HepG2 (cell line): ENCODE data around the gene PKP3. TPM values are rescaled to one million over a fixed set of nuclear protein-coding genes. Genes with fewer than 3 reads are reported as not detected.

Source experiments
- DMAP1 ChIP-seq: IDR thresholded peaks from 2 replicates; pipeline ENCODE4 v1.6.1; 2016
- polyA plus RNA-seq, 8 experiments: library from polyadenylated mRNA; depleted of rRNA in 3 of 8; stranded (reverse) in 7 of 8; unstranded in 1 of 8; fragments of >200 nt; fragmentation: Illumina TruSeq in 4 of 8; extraction: Trizol in 4 of 8; gene quantifications; 2 replicates each; pipeline versions ENCODE4 v1.2.1 to v1.2.3, GENCODE V29; 2011 to 2016; ENCODE audit warnings: low read depth in 4 of 8, missing spikeins in 1 of 8, mixed read lengths in 1 of 8; ENCODE audit not compliant: insufficient read depth in 1 of 8
- total RNA-seq, 5 experiments: library from RNA; depleted of rRNA; stranded (reverse); fragments of >200 nt; fragmentation: Illumina TruSeq; extraction: Trizol; gene quantifications; 2 replicates each; pipeline ENCODE4 v1.2.3, GENCODE V29; 2016; ENCODE audit warnings: low read depth in 1 of 5
- TF ChIP-seq, protein P1 (sequence below): sonication (generic); formaldehyde crosslinking; IDR thresholded peaks from 2 replicates; pipeline ENCODE4 v1.5.0; 2020; ENCODE audit warnings: missing genetic modification reagents
- TF ChIP-seq, protein P2 (sequence below): sonication (generic); formaldehyde crosslinking; IDR thresholded peaks from 2 replicates; pipeline ENCODE4 v1.9.0; 2021; ENCODE audit warnings: mild to moderate bottlenecking, missing genetic modification reagents
- TF ChIP-seq, protein P3 (sequence below), 2 experiments: sonication (generic) in 1 of 2; formaldehyde crosslinking in 1 of 2; IDR thresholded peaks; 2 replicates each; pipeline versions ENCODE4 v1.5.1 to v1.6.1; 2011 to 2020; ENCODE audit warnings: borderline replicate concordance in 1 of 2, low read depth in 1 of 2, low read length in 1 of 2, mild to moderate bottlenecking in 1 of 2, missing genetic modification reagents in 1 of 2, moderate library complexity in 1 of 2

PKP3 gene
- total and polyA plus RNA-seq, 2 of the 13 experiments (the other 11 are each of a cell fraction or from before 2014, with no cell fraction given): 18.0 to 28.7 TPM

DNA sequence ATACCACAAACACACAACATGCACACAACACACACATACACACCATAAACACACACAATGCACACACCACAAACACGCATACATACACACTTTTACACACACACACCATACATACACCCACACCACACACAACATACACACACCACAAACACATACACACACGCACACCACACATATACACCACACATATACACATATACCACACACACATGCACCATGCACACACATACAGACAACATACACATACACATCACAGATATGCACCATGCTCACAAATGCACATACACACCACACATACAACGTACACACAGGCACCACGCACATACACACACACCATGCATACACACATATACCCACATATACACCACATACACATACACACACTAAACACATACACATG, 36.4 kb upstream of the PKP3 start (continued):
- TF ChIP-seq, protein P1, sequence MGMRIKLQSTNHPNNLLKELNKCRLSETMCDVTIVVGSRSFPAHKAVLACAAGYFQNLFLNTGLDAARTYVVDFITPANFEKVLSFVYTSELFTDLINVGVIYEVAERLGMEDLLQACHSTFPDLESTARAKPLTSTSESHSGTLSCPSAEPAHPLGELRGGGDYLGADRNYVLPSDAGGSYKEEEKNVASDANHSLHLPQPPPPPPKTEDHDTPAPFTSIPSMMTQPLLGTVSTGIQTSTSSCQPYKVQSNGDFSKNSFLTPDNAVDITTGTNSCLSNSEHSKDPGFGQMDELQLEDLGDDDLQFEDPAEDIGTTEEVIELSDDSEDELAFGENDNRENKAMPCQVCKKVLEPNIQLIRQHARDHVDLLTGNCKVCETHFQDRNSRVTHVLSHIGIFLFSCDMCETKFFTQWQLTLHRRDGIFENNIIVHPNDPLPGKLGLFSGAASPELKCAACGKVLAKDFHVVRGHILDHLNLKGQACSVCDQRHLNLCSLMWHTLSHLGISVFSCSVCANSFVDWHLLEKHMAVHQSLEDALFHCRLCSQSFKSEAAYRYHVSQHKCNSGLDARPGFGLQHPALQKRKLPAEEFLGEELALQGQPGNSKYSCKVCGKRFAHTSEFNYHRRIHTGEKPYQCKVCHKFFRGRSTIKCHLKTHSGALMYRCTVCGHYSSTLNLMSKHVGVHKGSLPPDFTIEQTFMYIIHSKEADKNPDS (CRISPR knock-in tag): no peak
- TF ChIP-seq, protein P2, sequence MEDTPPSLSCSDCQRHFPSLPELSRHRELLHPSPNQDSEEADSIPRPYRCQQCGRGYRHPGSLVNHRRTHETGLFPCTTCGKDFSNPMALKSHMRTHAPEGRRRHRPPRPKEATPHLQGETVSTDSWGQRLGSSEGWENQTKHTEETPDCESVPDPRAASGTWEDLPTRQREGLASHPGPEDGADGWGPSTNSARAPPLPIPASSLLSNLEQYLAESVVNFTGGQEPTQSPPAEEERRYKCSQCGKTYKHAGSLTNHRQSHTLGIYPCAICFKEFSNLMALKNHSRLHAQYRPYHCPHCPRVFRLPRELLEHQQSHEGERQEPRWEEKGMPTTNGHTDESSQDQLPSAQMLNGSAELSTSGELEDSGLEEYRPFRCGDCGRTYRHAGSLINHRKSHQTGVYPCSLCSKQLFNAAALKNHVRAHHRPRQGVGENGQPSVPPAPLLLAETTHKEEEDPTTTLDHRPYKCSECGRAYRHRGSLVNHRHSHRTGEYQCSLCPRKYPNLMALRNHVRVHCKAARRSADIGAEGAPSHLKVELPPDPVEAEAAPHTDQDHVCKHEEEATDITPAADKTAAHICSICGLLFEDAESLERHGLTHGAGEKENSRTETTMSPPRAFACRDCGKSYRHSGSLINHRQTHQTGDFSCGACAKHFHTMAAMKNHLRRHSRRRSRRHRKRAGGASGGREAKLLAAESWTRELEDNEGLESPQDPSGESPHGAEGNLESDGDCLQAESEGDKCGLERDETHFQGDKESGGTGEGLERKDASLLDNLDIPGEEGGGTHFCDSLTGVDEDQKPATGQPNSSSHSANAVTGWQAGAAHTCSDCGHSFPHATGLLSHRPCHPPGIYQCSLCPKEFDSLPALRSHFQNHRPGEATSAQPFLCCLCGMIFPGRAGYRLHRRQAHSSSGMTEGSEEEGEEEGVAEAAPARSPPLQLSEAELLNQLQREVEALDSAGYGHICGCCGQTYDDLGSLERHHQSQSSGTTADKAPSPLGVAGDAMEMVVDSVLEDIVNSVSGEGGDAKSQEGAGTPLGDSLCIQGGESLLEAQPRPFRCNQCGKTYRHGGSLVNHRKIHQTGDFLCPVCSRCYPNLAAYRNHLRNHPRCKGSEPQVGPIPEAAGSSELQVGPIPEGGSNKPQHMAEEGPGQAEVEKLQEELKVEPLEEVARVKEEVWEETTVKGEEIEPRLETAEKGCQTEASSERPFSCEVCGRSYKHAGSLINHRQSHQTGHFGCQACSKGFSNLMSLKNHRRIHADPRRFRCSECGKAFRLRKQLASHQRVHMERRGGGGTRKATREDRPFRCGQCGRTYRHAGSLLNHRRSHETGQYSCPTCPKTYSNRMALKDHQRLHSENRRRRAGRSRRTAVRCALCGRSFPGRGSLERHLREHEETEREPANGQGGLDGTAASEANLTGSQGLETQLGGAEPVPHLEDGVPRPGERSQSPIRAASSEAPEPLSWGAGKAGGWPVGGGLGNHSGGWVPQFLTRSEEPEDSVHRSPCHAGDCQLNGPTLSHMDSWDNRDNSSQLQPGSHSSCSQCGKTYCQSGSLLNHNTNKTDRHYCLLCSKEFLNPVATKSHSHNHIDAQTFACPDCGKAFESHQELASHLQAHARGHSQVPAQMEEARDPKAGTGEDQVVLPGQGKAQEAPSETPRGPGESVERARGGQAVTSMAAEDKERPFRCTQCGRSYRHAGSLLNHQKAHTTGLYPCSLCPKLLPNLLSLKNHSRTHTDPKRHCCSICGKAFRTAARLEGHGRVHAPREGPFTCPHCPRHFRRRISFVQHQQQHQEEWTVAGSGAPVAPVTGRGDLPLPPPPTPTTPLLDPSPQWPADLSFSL (CRISPR knock-in tag): peak; percentile 84
- no peak for TF ChIP-seq DMAP1
- TF ChIP-seq, protein P3, sequence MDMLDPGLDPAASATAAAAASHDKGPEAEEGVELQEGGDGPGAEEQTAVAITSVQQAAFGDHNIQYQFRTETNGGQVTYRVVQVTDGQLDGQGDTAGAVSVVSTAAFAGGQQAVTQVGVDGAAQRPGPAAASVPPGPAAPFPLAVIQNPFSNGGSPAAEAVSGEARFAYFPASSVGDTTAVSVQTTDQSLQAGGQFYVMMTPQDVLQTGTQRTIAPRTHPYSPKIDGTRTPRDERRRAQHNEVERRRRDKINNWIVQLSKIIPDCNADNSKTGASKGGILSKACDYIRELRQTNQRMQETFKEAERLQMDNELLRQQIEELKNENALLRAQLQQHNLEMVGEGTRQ (IDR thresholded peaks at IDR 0.05; ENCODE audit: low read depth, low read length): no peak
- TF ChIP-seq, protein P3 (CRISPR knock-in tag; IDR thresholded peaks at IDR 0.05; ENCODE audit: borderline replicate concordance): no peak
